ENCODE data around the gene KCNAB1. TPM values are rescaled to one million over a fixed set of nuclear protein-coding genes. Genes with fewer than 3 reads are reported as not detected.

KCNAB1 gene
- polyA plus RNA-seq, 1 experiment, result 0.07 TPM

GRCh38 chr3:156483426-156483825, 363.0 kb downstream of the KCNAB1 start:
- CTCF ChIA-PET, result interaction anchor here (0.6 to 2.1 kb wide), 5 partner anchors 8 to 34 kb away, joined by 3 to 14 read pairs (median 5); no protein-coding TSS in a partner anchor
- Histone ChIP-seq H3K4me3 (ENCODE audit: low read depth, low read length) (no peak overlapping the region; the same call in 1 of the 2 replicates), H3K9me3 (ENCODE audit: control insufficient read depth, insufficient read depth, low read length) (no peaks in the 10 kb centered on the region), H3K27me3 (ENCODE audit: control insufficient read depth, insufficient read depth, low read length) (no peaks in the 10 kb centered on the region), H3K27ac (ENCODE audit: low read depth, low read length) (no peak overlapping the region)
- POLR2A ChIA-PET, result no interaction called here
- TF ChIP-seq CTCF (IDR thresholded peaks at IDR 0.05; ENCODE audit: low read depth, low read length), result no peak
- peak; percentile 33 for DNase-seq (ENCODE audit: low read depth, low spot score)

- H3K27ac ChIP-seq (ENCODE audit: low read depth, low read length), result no peak overlapping the region
- CTCF ChIA-PET, result interaction anchor here (0.6 to 2.1 kb wide), 5 partner anchors 9 to 35 kb away, joined by 3 to 14 read pairs (median 5); no protein-coding TSS in a partner anchor
- no peak overlapping the region for H3K4me3 ChIP-seq (ENCODE audit: low read depth, low read length)
- no peak for TF ChIP-seq CTCF (IDR thresholded peaks at IDR 0.05; ENCODE audit: low read depth, low read length)
- no peak for DNase-seq (ENCODE audit: low read depth, low spot score)
- POLR2A ChIA-PET, result no interaction called here
- H3K27me3 ChIP-seq (ENCODE audit: control insufficient read depth, insufficient read depth, low read length), result no peaks in the 10 kb centered on the region
- H3K9me3 ChIP-seq (ENCODE audit: control insufficient read depth, insufficient read depth, low read length), result no peaks in the 10 kb centered on the region
Measured at GRCh38 chr3:156483961-156484787, 363.8 kb downstream of the KCNAB1 start.

- H3K27me3 ChIP-seq (ENCODE audit: control insufficient read depth, insufficient read depth, low read length), result no peaks in the 10 kb centered on the region
- no peak overlapping the region for H3K27ac ChIP-seq (ENCODE audit: low read depth, low read length)
- ChIA-PET POLR2A (no interaction called here), CTCF (no interaction called here)
- no peak for DNase-seq (ENCODE audit: low read depth, low spot score)
- H3K4me3 ChIP-seq (ENCODE audit: low read depth, low read length), result no peak overlapping the region
- no peaks in the 10 kb centered on the region for H3K9me3 ChIP-seq (ENCODE audit: control insufficient read depth, insufficient read depth, low read length)
- TF ChIP-seq CTCF (IDR thresholded peaks at IDR 0.05; ENCODE audit: low read depth, low read length), result no peak
Measured at GRCh38 chr3:156488767-156489166, 368.4 kb downstream of the KCNAB1 start.

- CTCF ChIA-PET, result interaction anchor here (0.9 to 1.4 kb wide), 2 partner anchors 19 to 20 kb away, joined by 3 to 5 read pairs; no protein-coding TSS in a partner anchor
Measured at GRCh38 chr3:156489462-156489911, 369.1 kb downstream of the KCNAB1 start.

More at GRCh38 chr3:156489462-156489911, 369.1 kb downstream of the KCNAB1 start:
- H3K4me3 ChIP-seq (ENCODE audit: low read depth, low read length), result no peak overlapping the region
- no peak for DNase-seq (ENCODE audit: low read depth, low spot score)
- POLR2A ChIA-PET, result no interaction called here
- H3K27ac ChIP-seq (ENCODE audit: low read depth, low read length), result no peak overlapping the region
- H3K27me3 ChIP-seq (ENCODE audit: control insufficient read depth, insufficient read depth, low read length), result no peaks in the 10 kb centered on the region
- H3K9me3 ChIP-seq (ENCODE audit: control insufficient read depth, insufficient read depth, low read length), result no peaks in the 10 kb centered on the region
- TF ChIP-seq CTCF (IDR thresholded peaks at IDR 0.05; ENCODE audit: low read depth, low read length), result no peak

Data from AG04450 (cell line).